ENCODE measurements around the gene PPP1R3E.

GRCh38 chr14:23296012-23296777, 6.5 kb downstream of the PPP1R3E start:
- TF ChIP-seq CTCF (IDR thresholded peaks at IDR 0.05) = no peak
- no peak for TF ChIP-seq POLR2A (IDR thresholded peaks at IDR 0.05)
